Lung (tissue), 12 donors: ENCODE results near the gene BAD. TPM values are rescaled to one million over a fixed set of nuclear protein-coding genes. Genes with fewer than 3 reads are reported as not detected.

Experiments used
- ATAC-seq: fragments of 200-7000 bp; cut with Tn5 transposase; one replicate; pipeline ENCODE4 v1.9.1; 2020; ENCODE audit warnings: moderate number of reproducible peaks; ENCODE audit not compliant: insufficient read depth, low FRiP score
- DNase-seq, 3 donors: peaks; one replicate each; pipeline ENCODE4 v3.0.0-alpha.2; 2013 to 2017
- H3K27ac ChIP-seq, 2 donors: one replicate each; pipeline ENCODE4 v1.5.1; 2013; ENCODE audit warnings: mild to moderate bottlenecking in 2 of 2, moderate library complexity in 2 of 2, control low read depth in 1 of 2, inconsistent platforms in 1 of 2, low read depth in 1 of 2, low read length in 1 of 2
- H3K27me3 ChIP-seq, 3 donors: one replicate each; pipeline ENCODE4 v1.5.1; 2013; ENCODE audit warnings: low read length in 2 of 3; ENCODE audit not compliant: control insufficient read depth in 3 of 3, insufficient read depth in 3 of 3
- H3K36me3 ChIP-seq, 4 donors: one replicate each; pipeline ENCODE4 v1.5.1; 2013; ENCODE audit warnings: low read length in 4 of 4, mild to moderate bottlenecking in 1 of 4, moderate library complexity in 1 of 4; ENCODE audit not compliant: control insufficient read depth in 4 of 4, insufficient read depth in 4 of 4
- H3K4me1 ChIP-seq, 5 donors: one replicate each; pipeline ENCODE4 v1.5.1; 2013; ENCODE audit warnings: low read length in 5 of 5, mild to moderate bottlenecking in 2 of 5, moderate library complexity in 1 of 5; ENCODE audit not compliant: control insufficient read depth in 5 of 5, insufficient read depth in 5 of 5
- H3K4me3 ChIP-seq: one replicate; pipeline ENCODE4 v1.5.1; 2013; ENCODE audit warnings: mild to moderate bottlenecking, control low read depth, moderate library complexity
- H3K9ac ChIP-seq, 2 donors: one replicate each; pipeline ENCODE4 v1.5.1; 2013; ENCODE audit warnings: low read length in 2 of 2, control low read depth in 1 of 2; ENCODE audit not compliant: insufficient read depth in 1 of 2
- H3K9me3 ChIP-seq, 4 donors: one replicate each; pipeline ENCODE4 v1.5.1; 2013; ENCODE audit warnings: low read length in 3 of 4, mild to moderate bottlenecking in 1 of 4, moderate library complexity in 1 of 4; ENCODE audit not compliant: control insufficient read depth in 4 of 4, insufficient read depth in 3 of 4
- WGBS, 2 donors: extraction: QIAGEN DNeasy Blood & Tissue Kit; methylation state at CpG; one replicate each; pipeline ENCODE4 v1.1.7; 2013; 5-methylcytosine and 5-hydroxymethylcytosine counted together
- polyA plus RNA-seq, 2 donors: library from polyadenylated mRNA; stranded (reverse); fragments of 200-250 nt; gene quantifications; one replicate each; pipeline ENCODE4 v1.2.1, GENCODE V29; 2013
- total RNA-seq, 2 donors: library from RNA; depleted of rRNA in 1 of 2; stranded (reverse); fragments of >200 nt in 1 of 2; gene quantifications; one replicate each; pipeline ENCODE4 v1.2.1, GENCODE V29; 2014 to 2021
- TF ChIP-seq, protein P1 (sequence below): IDR thresholded peaks from 2 replicates; pipeline ENCODE4 v1.5.1; 2012; ENCODE audit warnings: mild to moderate bottlenecking; ENCODE audit errors: control extremely low read depth, extremely low read depth
- donor health status: control.
- donor health status: control.
- donor health status: Bipolar disorder and iron deficiency.
- donor health status: healthy.
- donor health status: DM: yes; HTN: yes; CAD: no.

Gene BAD
- total and polyA plus RNA-seq, 4 donors = 69.5 to 127 (median 75.5) TPM

- Histone ChIP-seq H3K36me3 (peaks cover 0 to 23% (median 6%) of the 10 kb centered on the region in 4 donors), H3K4me3 (no peak overlapping the region), H3K4me1 (peaks cover 0 to 16% (median 3%) of the 10 kb centered on the region in 5 donors), H3K9me3 (no peaks in the 10 kb centered on the region), H3K27ac (no peak overlapping the region), H3K27me3 (no peaks in the 10 kb centered on the region), H3K9ac (no peak overlapping the region)
- no peak for DNase-seq
- TF ChIP-seq, protein P1, sequence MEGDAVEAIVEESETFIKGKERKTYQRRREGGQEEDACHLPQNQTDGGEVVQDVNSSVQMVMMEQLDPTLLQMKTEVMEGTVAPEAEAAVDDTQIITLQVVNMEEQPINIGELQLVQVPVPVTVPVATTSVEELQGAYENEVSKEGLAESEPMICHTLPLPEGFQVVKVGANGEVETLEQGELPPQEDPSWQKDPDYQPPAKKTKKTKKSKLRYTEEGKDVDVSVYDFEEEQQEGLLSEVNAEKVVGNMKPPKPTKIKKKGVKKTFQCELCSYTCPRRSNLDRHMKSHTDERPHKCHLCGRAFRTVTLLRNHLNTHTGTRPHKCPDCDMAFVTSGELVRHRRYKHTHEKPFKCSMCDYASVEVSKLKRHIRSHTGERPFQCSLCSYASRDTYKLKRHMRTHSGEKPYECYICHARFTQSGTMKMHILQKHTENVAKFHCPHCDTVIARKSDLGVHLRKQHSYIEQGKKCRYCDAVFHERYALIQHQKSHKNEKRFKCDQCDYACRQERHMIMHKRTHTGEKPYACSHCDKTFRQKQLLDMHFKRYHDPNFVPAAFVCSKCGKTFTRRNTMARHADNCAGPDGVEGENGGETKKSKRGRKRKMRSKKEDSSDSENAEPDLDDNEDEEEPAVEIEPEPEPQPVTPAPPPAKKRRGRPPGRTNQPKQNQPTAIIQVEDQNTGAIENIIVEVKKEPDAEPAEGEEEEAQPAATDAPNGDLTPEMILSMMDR = no peak
- no peak for ATAC-seq
- WGBS, 2 donors = 92 to 95% methylated on average over 24 of the region's 24 CpGs
Measured at GRCh38 chr11:64314805-64315561, 30.5 kb upstream of the BAD start.

GRCh38 chr11:64314146-64314804, 29.8 kb upstream of the BAD start:
- H3K36me3 ChIP-seq = peaks cover 0 to 23% (median 6%) of the 10 kb centered on the region in 4 donors
- H3K4me3 ChIP-seq = no peak overlapping the region
- no peak overlapping the region for H3K9ac ChIP-seq
- TF ChIP-seq, protein P1 = no peak
- ATAC-seq (no peak), DNase-seq (no peak)
- H3K27ac ChIP-seq = peak overlapping the region in 1 of 2 donors; percentile 28
- 86 to 87% methylated on average over 10 to 19 of the region's 19 CpGs for WGBS, 2 donors
- H3K27me3 ChIP-seq = no peaks in the 10 kb centered on the region
- H3K4me1 ChIP-seq = peaks cover 0 to 12% (median 3%) of the 10 kb centered on the region in 5 donors
- no peaks in the 10 kb centered on the region for H3K9me3 ChIP-seq

DNA sequence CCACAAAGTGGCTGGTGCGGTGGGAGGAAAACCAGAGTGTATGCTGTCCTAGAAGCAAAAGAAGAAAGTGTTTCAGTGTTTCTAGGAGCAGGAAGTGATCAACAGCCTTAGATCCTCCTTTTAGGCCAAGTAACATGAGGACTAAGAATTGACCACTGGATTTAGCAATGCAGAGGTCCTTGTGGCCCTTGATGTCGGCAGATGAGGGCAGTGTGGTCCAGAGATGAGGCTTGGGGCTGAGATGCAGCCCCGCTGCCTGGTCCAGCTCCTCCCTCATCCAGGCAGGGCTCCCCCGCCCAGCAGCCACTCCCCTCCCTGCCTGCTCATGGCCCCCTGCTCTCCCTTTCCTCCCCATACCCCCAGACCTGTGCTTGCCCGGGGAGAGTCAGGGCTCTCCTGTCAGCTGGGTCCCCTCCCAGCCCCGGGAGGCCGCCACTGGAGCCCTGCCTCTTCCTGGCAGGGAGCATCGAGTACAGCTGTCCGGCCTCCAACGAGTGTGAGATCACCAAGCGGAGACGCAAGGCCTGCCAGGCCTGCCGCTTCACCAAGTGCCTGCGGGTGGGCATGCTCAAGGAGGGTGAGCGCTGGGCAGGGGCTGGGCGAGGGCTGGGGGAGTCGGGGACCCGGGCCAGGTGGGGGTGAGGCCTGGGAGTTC, 29.2 kb upstream of the BAD start:
- DNase-seq = no peak
- Histone ChIP-seq H3K4me3 (no peak overlapping the region), H3K27ac (peak overlapping the region in 1 of 2 donors; percentile 28), H3K36me3 (peaks cover 0 to 23% (median 6%) of the 10 kb centered on the region in 4 donors), H3K27me3 (no peaks in the 10 kb centered on the region), H3K9me3 (no peaks in the 10 kb centered on the region), H3K4me1 (peaks cover 0 to 6% (median 0%) of the 10 kb centered on the region in 5 donors), H3K9ac (peak overlapping the region in 1 of 2 donors; percentile 47)
- ATAC-seq = no peak
- 76 to 85% methylated on average over 18 of the region's 18 CpGs for WGBS, 2 donors
- TF ChIP-seq, protein P1 = no peak
